HEK293T (cell line): ENCODE measurements around the gene UBR2.

ENCODE experiments used
- FOXA1 ChIP-seq: fragments of 450-650 bp; IDR thresholded peaks from 2 replicates; pipeline ENCODE4 v1.6.1; 2016; ENCODE audit warnings: mild to moderate bottlenecking
- L3MBTL2 ChIP-seq: fragments of 450-650 bp; conservative IDR thresholded peaks from 2 replicates; pipeline ENCODE4 v1.6.1; 2016; ENCODE audit warnings: mild to moderate bottlenecking
- SUZ12 ChIP-seq: fragments of 450-650 bp; IDR thresholded peaks from 2 replicates; pipeline ENCODE4 v1.6.1; 2016; ENCODE audit warnings: mild to moderate bottlenecking
- TARDBP ChIP-seq: fragments of 450-650 bp; IDR thresholded peaks from 2 replicates; pipeline ENCODE4 v1.6.1; 2016

DNA sequence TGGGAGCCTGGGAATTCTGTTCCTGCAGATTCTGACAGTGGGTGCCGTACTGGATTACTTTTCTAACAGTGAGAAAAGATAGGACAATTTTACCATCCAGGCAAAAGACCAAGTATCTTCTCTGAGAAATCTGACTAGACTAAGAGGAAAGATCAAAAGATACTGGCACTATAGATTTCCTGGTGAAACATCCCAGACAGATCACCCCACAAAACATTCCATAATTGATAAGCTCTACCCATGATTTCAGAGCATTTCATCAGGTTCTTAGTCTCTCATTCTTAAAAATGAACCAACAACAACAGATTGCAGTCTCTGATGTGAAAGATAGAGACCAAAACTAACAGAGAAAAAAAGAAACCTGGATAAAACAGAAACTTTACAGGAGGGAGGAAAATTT is 13.6 kb upstream of the UBR2 start:
- TF ChIP-seq L3MBTL2 = no peak
- TF ChIP-seq SUZ12 = no peak
- TF ChIP-seq TARDBP = no peak
- no peak for TF ChIP-seq FOXA1
